ENCODE measurements around the gene SLC25A11. TPM values are rescaled to one million over a fixed set of nuclear protein-coding genes. Genes with fewer than 3 reads are reported as not detected.

The SLC25A11 gene
- total RNA-seq, 1 experiment from 2014 or later = 40.1 TPM

- no TSS peak for BruUV-seq (replicated peaks)
- H3K4me3 ChIP-seq (ENCODE audit: low read depth, low read length) = peak overlapping the region; percentile 97
- POLR2A ChIA-PET = no interaction called here
- peaks cover 15% of the 10 kb centered on the region for H3K4me1 ChIP-seq
- Mint-ChIP-seq H3K27me3 (ENCODE audit: insufficient read depth, unreplicated experiment) (no peaks in the 10 kb centered on the region), H3K9me3 (ENCODE audit: unreplicated experiment) (no peaks in the 10 kb centered on the region), H3K27ac (ENCODE audit: unreplicated experiment) (peak overlapping the region; percentile 87), H3K4me3 (ENCODE audit: unreplicated experiment) (peak overlapping the region; percentile 85), H3K4me1 (ENCODE audit: low read depth, unreplicated experiment) (peaks cover 10% of the 10 kb centered on the region), H3K36me3 (ENCODE audit: insufficient read depth, unreplicated experiment) (peaks cover 43% of the 10 kb centered on the region)
- H3K9me3 ChIP-seq = no peaks in the 10 kb centered on the region
- CTCF ChIA-PET = interaction anchor here (0.8 kb wide), 1 partner anchor 20 kb away, joined by 3 read pairs; the partner anchor contains the start of gene SPAG7
- TF ChIP-seq CTCF (IDR thresholded peaks at IDR 0.05; ENCODE audit: insufficient read depth in 1 of 2, low read depth in 1 of 2, low read length in 1 of 2, severe bottlenecking in 1 of 2, unreplicated experiment in 1 of 2) = no peak
- no peak for DNase-seq
- intact Hi-C loops (cut with micrococcal nuclease; ENCODE audit: unreplicated experiment) = no loop called here
- H3K36me3 ChIP-seq (ENCODE audit: control insufficient read depth, insufficient read depth, low read length) = no peaks in the 10 kb centered on the region; the same call in 1 of the 2 replicates
- no peaks in the 10 kb centered on the region for H3K27me3 ChIP-seq (replicated peaks; ENCODE audit: control insufficient read depth, insufficient read depth, low read length)
These were observed 7.2 kb upstream of the SLC25A11 start for GRCh38 chr17:4947010-4947410.

GRCh38 chr17:4946312-4946976, 6.6 kb upstream of the SLC25A11 start:
- peaks cover 43% of the 10 kb centered on the region for H3K36me3 Mint-ChIP-seq (ENCODE audit: insufficient read depth, unreplicated experiment)
- peaks cover 9% of the 10 kb centered on the region for H3K4me1 Mint-ChIP-seq (ENCODE audit: low read depth, unreplicated experiment)
- Histone ChIP-seq H3K27me3 (replicated peaks; ENCODE audit: control insufficient read depth, insufficient read depth, low read length) (no peaks in the 10 kb centered on the region), H3K36me3 (ENCODE audit: control insufficient read depth, insufficient read depth, low read length) (no peaks in the 10 kb centered on the region; the same call in 1 of the 2 replicates), H3K4me3 (ENCODE audit: low read depth, low read length) (peak overlapping the region; percentile 97), H3K4me1 (peaks cover 11% of the 10 kb centered on the region), H3K9me3 (no peaks in the 10 kb centered on the region)
- POLR2A ChIA-PET = no interaction called here
- H3K27me3 Mint-ChIP-seq (ENCODE audit: insufficient read depth, unreplicated experiment) = no peaks in the 10 kb centered on the region
- H3K27ac Mint-ChIP-seq (ENCODE audit: unreplicated experiment) = peak overlapping the region; percentile 87
- peak overlapping the region; percentile 85 for H3K4me3 Mint-ChIP-seq (ENCODE audit: unreplicated experiment)
- BruUV-seq (replicated peaks) = TSS peak; percentile 56
- H3K9me3 Mint-ChIP-seq (ENCODE audit: unreplicated experiment) = no peaks in the 10 kb centered on the region
- DNase-seq = no peak
- TF ChIP-seq CTCF (IDR thresholded peaks at IDR 0.05; ENCODE audit: insufficient read depth in 1 of 2, low read depth in 1 of 2, low read length in 1 of 2, severe bottlenecking in 1 of 2, unreplicated experiment in 1 of 2) = no peak
- intact Hi-C loops (cut with micrococcal nuclease; ENCODE audit: unreplicated experiment) = no loop called here
- CTCF ChIA-PET = interaction anchor here (0.8 kb wide), 1 partner anchor 21 kb away, joined by 3 read pairs; the partner anchor contains the start of gene SPAG7

- Mint-ChIP-seq H3K9me3 (ENCODE audit: unreplicated experiment) (no peaks in the 10 kb centered on the region), H3K27me3 (ENCODE audit: insufficient read depth, unreplicated experiment) (no peaks in the 10 kb centered on the region), H3K36me3 (ENCODE audit: insufficient read depth, unreplicated experiment) (peaks cover 43% of the 10 kb centered on the region), H3K4me3 (ENCODE audit: unreplicated experiment) (peak overlapping the region; percentile 85), H3K4me1 (ENCODE audit: low read depth, unreplicated experiment) (peaks cover 8% of the 10 kb centered on the region), H3K27ac (ENCODE audit: unreplicated experiment) (peak overlapping the region; percentile 87)
- H3K4me1 ChIP-seq = 0 out of 2 replicates have a peak, but pooled peaks cover 7% of the 10 kb centered on the region
- H3K27me3 ChIP-seq (replicated peaks; ENCODE audit: control insufficient read depth, insufficient read depth, low read length) = no peaks in the 10 kb centered on the region
- TF ChIP-seq CTCF (IDR thresholded peaks at IDR 0.05; ENCODE audit: insufficient read depth in 1 of 2, low read depth in 1 of 2, low read length in 1 of 2, severe bottlenecking in 1 of 2, unreplicated experiment in 1 of 2) = no peak
- ChIA-PET CTCF (no interaction called here), POLR2A (no interaction called here)
- no peaks in the 10 kb centered on the region; the same call in 1 of the 2 replicates for H3K36me3 ChIP-seq (ENCODE audit: control insufficient read depth, insufficient read depth, low read length)
- H3K9me3 ChIP-seq = no peaks in the 10 kb centered on the region
- BruUV-seq (replicated peaks) = no TSS peak
- no peak for DNase-seq
- intact Hi-C loops (cut with micrococcal nuclease; ENCODE audit: unreplicated experiment) = no loop called here
- no peak overlapping the region for H3K4me3 ChIP-seq (ENCODE audit: low read depth, low read length)
These were observed 6.1 kb upstream of the SLC25A11 start for GRCh38 chr17:4945944-4946280.
